H1 (cell line): ENCODE data around the gene RANBP17.
A peak's percentile ranks its signal among the peaks of the same experiment; 100 is the strongest.

ENCODE experiments used
- CBX8 ChIP-seq: fragments of 300-800, 300-1000 bp; sonication (generic); IDR thresholded peaks from 2 replicates; pipeline ENCODE4 v1.7.1; 2016; ENCODE audit warnings: low read depth, low read length, borderline replicate concordance
- GABPA ChIP-seq: IDR thresholded peaks from 2 replicates; pipeline ENCODE4 v1.6.1; 2011; ENCODE audit warnings: mild to moderate bottlenecking, low read length, moderate library complexity, borderline replicate concordance; ENCODE audit not compliant: insufficient read depth
- HDAC2 ChIP-seq, 2 experiments: fragments of 300-600 bp in 1 of 2; sonication (generic) in 1 of 2; IDR thresholded peaks; 2 replicates each; pipeline ENCODE4 v1.6.1; 2011 to 2012; ENCODE audit warnings: low read depth in 2 of 2, low read length in 2 of 2, mild to moderate bottlenecking in 2 of 2, moderate library complexity in 2 of 2, borderline replicate concordance in 1 of 2, inconsistent platforms in 1 of 2
- POLR2AphosphoS5 ChIP-seq: IDR thresholded peaks from 2 replicates; pipeline ENCODE4 v1.6.1; 2011; ENCODE audit warnings: low read depth, low read length
- SUZ12 ChIP-seq: fragments of 200-600 bp; sonication (generic); IDR thresholded peaks from 2 replicates; pipeline ENCODE4 v1.6.1; 2012; ENCODE audit warnings: mild to moderate bottlenecking, inconsistent platforms, low read length, moderate library complexity, mixed read lengths
- YY1 ChIP-seq: IDR thresholded peaks from 2 replicates; pipeline ENCODE4 v1.6.1; 2011; ENCODE audit warnings: low read depth, mild to moderate bottlenecking, low read length
- TF ChIP-seq, protein P1 (sequence below), 3 experiments: IDR thresholded peaks; 1 replicate in 2 of 3; 2 replicates in 1 of 3; pipeline versions ENCODE4 v1.5.1 to v1.6.1; 2011; ENCODE audit warnings: low read length in 3 of 3, mild to moderate bottlenecking in 3 of 3, inconsistent platforms in 2 of 3, low read depth in 1 of 3, moderate library complexity in 1 of 3; ENCODE audit not compliant: insufficient read depth in 1 of 3; ENCODE audit errors: control extremely low read depth in 1 of 3
- TF ChIP-seq, protein P2 (sequence below): IDR thresholded peaks from 2 replicates; pipeline ENCODE4 v1.6.1; 2011; ENCODE audit warnings: low read depth, mild to moderate bottlenecking, low read length; ENCODE audit not compliant: insufficient read depth

DNA sequence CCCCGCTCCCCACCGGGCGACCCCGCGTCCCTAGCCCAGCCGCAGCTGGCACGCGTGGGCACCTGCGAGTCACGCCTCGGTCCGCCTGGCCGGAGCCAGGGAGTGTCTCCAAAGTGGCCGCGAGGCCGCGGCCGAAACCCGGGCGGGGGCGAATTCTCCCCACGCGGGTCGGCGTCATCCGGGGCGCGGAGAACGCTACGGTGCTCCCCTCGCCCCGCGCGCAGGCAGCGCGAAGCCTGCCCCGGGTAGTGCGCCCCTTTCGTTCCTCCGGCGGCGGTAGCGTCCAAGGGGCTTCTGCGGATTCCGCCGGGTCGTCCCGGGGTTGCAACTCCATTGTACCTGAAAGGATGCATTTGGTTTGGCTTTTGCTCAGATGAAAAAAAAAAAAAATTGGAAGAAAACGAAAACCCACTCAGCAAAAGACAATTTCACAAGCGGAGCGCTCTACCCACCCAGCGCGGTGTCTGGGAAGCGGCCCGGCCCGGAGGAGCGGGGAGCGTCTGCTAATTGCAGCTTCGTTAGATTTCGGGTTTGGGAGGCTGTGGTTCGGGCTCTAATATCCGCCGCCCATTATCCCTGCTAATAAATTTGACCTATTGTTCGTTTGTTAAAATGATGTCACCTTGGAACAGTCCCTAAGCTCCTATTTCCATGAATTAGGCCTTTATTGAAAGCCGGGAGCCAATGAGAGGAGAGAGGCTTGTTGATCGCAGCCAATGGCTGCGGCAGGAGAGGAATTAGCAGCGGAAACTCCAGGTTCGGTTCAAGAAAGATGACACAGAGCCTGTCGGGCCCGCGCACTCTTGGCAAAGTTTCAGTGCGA lies 446.8 kb downstream of the RANBP17 start, which contains the start of gene TLX3:
- TF ChIP-seq, protein P1, sequence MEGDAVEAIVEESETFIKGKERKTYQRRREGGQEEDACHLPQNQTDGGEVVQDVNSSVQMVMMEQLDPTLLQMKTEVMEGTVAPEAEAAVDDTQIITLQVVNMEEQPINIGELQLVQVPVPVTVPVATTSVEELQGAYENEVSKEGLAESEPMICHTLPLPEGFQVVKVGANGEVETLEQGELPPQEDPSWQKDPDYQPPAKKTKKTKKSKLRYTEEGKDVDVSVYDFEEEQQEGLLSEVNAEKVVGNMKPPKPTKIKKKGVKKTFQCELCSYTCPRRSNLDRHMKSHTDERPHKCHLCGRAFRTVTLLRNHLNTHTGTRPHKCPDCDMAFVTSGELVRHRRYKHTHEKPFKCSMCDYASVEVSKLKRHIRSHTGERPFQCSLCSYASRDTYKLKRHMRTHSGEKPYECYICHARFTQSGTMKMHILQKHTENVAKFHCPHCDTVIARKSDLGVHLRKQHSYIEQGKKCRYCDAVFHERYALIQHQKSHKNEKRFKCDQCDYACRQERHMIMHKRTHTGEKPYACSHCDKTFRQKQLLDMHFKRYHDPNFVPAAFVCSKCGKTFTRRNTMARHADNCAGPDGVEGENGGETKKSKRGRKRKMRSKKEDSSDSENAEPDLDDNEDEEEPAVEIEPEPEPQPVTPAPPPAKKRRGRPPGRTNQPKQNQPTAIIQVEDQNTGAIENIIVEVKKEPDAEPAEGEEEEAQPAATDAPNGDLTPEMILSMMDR (IDR thresholded peaks at IDR 0.05; ENCODE audit: control extremely low read depth in 1 of 3, insufficient read depth in 1 of 3, low read depth in 1 of 3, low read length in 3 of 3): no peak
- TF ChIP-seq YY1 (peak; percentile 58; the same call in 1 of the 2 replicates), SUZ12 (peak; percentile 81), HDAC2 (IDR thresholded peaks at IDR 0.05; ENCODE audit: borderline replicate concordance in 1 of 2, low read depth in 2 of 2, low read length in 2 of 2) (0 out of 4 replicates have a peak, but pooled peaks of 1 of the 2 experiments have one; percentile 16), GABPA (no peak), POLR2AphosphoS5 (no peak), CBX8 (no peak)
- TF ChIP-seq, protein P2, sequence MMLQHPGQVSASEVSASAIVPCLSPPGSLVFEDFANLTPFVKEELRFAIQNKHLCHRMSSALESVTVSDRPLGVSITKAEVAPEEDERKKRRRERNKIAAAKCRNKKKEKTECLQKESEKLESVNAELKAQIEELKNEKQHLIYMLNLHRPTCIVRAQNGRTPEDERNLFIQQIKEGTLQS: no peak
